Measurements from ENCODE around the gene SYNPO2. TPM values are rescaled to one million over a fixed set of nuclear protein-coding genes. Genes with fewer than 3 reads are reported as not detected.

Gene SYNPO2
- total and polyA plus RNA-seq, 2 of the 13 experiments (the other 11 are each of a cell fraction or from before 2014, with no cell fraction given), result not detected

- no peak for ATAC-seq
- no peak overlapping the region for H3K27ac ChIP-seq (ENCODE audit: extremely low read length, insufficient read depth, low read length)
- no peak overlapping the region for H3K4me2 ChIP-seq (ENCODE audit: low read depth, low read length)
- H2AFZ ChIP-seq (ENCODE audit: low read length), result no peak overlapping the region
- no peak for DNase-seq (ENCODE audit: low spot score)
- H3K4me3 ChIP-seq (replicated peaks in 1 of 3; ENCODE audit: insufficient read depth in 1 of 3, low read depth in 2 of 3, low read length in 3 of 3), result no peak overlapping the region
- ChIA-PET POLR2A (no interaction called here), CTCF (ENCODE audit: low intra/inter-chr PET ratio, low total read pairs) (no interaction called here)
- no peaks in the 10 kb centered on the region for H3K79me2 ChIP-seq (ENCODE audit: insufficient read depth, low read length)
- no TSS peak for BruUV-seq (replicated peaks)
- in situ Hi-C loops (cut with HindIII; ENCODE audit: extremely low pct_ligation_motif_present, low pct_unique_long_range_greater_than_20kb), result no loop called here
- H3K4me1 ChIP-seq (ENCODE audit: insufficient read depth, low read length), result no peaks in the 10 kb centered on the region
- H3K9me3 ChIP-seq (ENCODE audit: low read length), result no peaks in the 10 kb centered on the region
- TF ChIP-seq PHB2 (IDR thresholded peaks at IDR 0.05; ENCODE audit: partially characterized antibody) (no peak), MNT (IDR thresholded peaks at IDR 0.05) (no peak), NR2F2 (IDR thresholded peaks at IDR 0.05; ENCODE audit: borderline replicate concordance, low read depth) (no peak), ZNF326 (CRISPR knock-in tag; IDR thresholded peaks at IDR 0.05; ENCODE audit: borderline replicate concordance) (no peak), ZNF678 (CRISPR knock-in tag; IDR thresholded peaks at IDR 0.05) (no peak), FOXP4 (CRISPR knock-in tag; IDR thresholded peaks at IDR 0.05) (no peak), PRDM10 (CRISPR knock-in tag; IDR thresholded peaks at IDR 0.05; ENCODE audit: low read depth) (no peak)
- TF ChIP-seq, protein P1, sequence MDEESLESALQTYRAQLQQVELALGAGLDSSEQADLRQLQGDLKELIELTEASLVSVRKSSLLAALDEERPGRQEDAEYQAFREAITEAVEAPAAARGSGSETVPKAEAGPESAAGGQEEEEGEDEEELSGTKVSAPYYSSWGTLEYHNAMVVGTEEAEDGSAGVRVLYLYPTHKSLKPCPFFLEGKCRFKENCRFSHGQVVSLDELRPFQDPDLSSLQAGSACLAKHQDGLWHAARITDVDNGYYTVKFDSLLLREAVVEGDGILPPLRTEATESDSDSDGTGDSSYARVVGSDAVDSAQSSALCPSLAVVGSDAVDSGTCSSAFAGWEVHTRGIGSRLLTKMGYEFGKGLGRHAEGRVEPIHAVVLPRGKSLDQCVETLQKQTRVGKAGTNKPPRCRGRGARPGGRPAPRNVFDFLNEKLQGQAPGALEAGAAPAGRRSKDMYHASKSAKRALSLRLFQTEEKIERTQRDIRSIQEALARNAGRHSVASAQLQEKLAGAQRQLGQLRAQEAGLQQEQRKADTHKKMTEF (CRISPR knock-in tag; IDR thresholded peaks at IDR 0.05), result no peak
- intact Hi-C loops (cut with micrococcal nuclease; ENCODE audit: unreplicated experiment), result no loop called here
- no peak for FAIRE-seq
- no peaks in the 10 kb centered on the region for H4K20me1 ChIP-seq (ENCODE audit: insufficient read depth, low read length)
- no peaks in the 10 kb centered on the region for H3K27me3 ChIP-seq (ENCODE audit: control insufficient read depth in 1 of 2, insufficient read depth in 2 of 2, low read length in 2 of 2)
- 3% methylated on average over 3 of the region's 3 CpGs for WGBS (ENCODE audit: low lambda C conversion rate)
- H3K36me3 ChIP-seq (replicated peaks in 1 of 2; ENCODE audit: control insufficient read depth in 1 of 2, insufficient read depth in 2 of 2, low read length in 2 of 2), result no peaks in the 10 kb centered on the region
- no peak overlapping the region for H3K9ac ChIP-seq (ENCODE audit: insufficient read depth, low read depth, low read length)
These were observed 29.7 kb downstream of the SYNPO2 start for GRCh38 chr4:118918388-118918787.

All from HepG2 (cell line).